Keratinocyte (primary cell): Measurements from ENCODE around the gene LGALS12.

Experiments used
- EZH2 ChIP-seq: IDR thresholded peaks from one replicate; pipeline ENCODE4 v1.6.1; 2012; ENCODE audit warnings: inconsistent platforms, mild to moderate bottlenecking, low read length, moderate library complexity
- TF ChIP-seq, protein P1 (sequence below), 3 experiments: IDR thresholded peaks in 1 of 3; conservative IDR thresholded peaks in 1 of 3; optimal IDR thresholded peaks in 1 of 3; 2 replicates in 2 of 3; 3 replicates in 1 of 3; pipeline versions ENCODE3 to v1.5.1; 2011; ENCODE audit warnings: low read length in 3 of 3, mild to moderate bottlenecking in 3 of 3, moderate library complexity in 2 of 3, control low read depth in 1 of 3, inconsistent platforms in 1 of 3; ENCODE audit not compliant: insufficient read depth in 2 of 3; ENCODE audit errors: extremely low read depth in 1 of 3

DNA sequence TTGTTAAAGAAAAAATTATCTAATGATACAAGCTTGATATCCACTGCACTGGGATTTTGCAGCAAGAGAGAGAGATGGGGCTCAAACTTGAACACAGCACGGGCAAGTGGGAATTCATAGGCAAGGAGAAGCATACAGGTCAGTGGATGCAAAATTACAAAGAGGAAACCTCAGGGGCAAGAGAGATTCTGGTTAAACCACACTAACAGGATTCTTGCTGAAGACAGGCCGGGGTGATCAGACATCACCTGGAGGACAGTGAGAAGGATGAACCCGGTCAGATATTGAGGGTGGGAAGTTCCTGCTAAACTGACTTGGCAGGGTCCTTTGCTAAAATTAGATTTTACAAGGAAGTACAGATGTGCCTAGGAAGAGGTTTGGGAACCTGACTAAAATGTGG, 28.2 kb downstream of the LGALS12 start:
- TF ChIP-seq, protein P1, sequence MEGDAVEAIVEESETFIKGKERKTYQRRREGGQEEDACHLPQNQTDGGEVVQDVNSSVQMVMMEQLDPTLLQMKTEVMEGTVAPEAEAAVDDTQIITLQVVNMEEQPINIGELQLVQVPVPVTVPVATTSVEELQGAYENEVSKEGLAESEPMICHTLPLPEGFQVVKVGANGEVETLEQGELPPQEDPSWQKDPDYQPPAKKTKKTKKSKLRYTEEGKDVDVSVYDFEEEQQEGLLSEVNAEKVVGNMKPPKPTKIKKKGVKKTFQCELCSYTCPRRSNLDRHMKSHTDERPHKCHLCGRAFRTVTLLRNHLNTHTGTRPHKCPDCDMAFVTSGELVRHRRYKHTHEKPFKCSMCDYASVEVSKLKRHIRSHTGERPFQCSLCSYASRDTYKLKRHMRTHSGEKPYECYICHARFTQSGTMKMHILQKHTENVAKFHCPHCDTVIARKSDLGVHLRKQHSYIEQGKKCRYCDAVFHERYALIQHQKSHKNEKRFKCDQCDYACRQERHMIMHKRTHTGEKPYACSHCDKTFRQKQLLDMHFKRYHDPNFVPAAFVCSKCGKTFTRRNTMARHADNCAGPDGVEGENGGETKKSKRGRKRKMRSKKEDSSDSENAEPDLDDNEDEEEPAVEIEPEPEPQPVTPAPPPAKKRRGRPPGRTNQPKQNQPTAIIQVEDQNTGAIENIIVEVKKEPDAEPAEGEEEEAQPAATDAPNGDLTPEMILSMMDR (optimal IDR thresholded peaks at IDR 0.05 in 1 of 3, IDR thresholded peaks at IDR 0.05 in 1 of 3, conservative IDR thresholded peaks at IDR 0.05 in 1 of 3; ENCODE audit: extremely low read depth in 1 of 3, insufficient read depth in 2 of 3, low read length in 3 of 3) = no peak
- no peak for TF ChIP-seq EZH2
